GM19463 (cell line): ENCODE data around the gene CFAP99.

Experiments used
- ATAC-seq: cut with Tn5 transposase; IDR thresholded peaks from one replicate; pipeline ENCODE4 v1.9.1; 2021; ENCODE audit warnings: mild to moderate bottlenecking, moderate library complexity; ENCODE audit not compliant: unreplicated experiment

Gene CFAP99

GRCh38 chr4:2445130-2445529 lies 26.4 kb downstream of the CFAP99 start:
- ATAC-seq = no peak

GRCh38 chr4:2445571-2445970 lies 26.8 kb downstream of the CFAP99 start:
- no peak for ATAC-seq

- ATAC-seq = no peak
These were observed 28.2 kb downstream of the CFAP99 start for GRCh38 chr4:2446656-2447564.

- no peak for ATAC-seq
These were observed 29.8 kb downstream of the CFAP99 start for GRCh38 chr4:2448589-2448988.

- no peak for ATAC-seq
These were observed 30.3 kb downstream of the CFAP99 start for GRCh38 chr4:2449051-2449450.

- no peak for ATAC-seq
These were observed 31.0 kb downstream of the CFAP99 start for GRCh38 chr4:2449511-2450392.

GRCh38 chr4:2450394-2451035 lies 31.8 kb downstream of the CFAP99 start:
- ATAC-seq = no peak

GRCh38 chr4:2451036-2451520 lies 32.3 kb downstream of the CFAP99 start:
- no peak for ATAC-seq

- no peak for ATAC-seq
These were observed 33.3 kb downstream of the CFAP99 start for GRCh38 chr4:2451821-2452785.

- ATAC-seq = no peak
These were observed 38.9 kb downstream of the CFAP99 start for GRCh38 chr4:2457481-2458295.

- no peak for ATAC-seq
These were observed 40.1 kb downstream of the CFAP99 start for GRCh38 chr4:2458546-2459491.

- no peak for ATAC-seq
These were observed 41.0 kb downstream of the CFAP99 start for GRCh38 chr4:2459589-2460349.

GRCh38 chr4:2461246-2461960 lies 42.6 kb downstream of the CFAP99 start:
- ATAC-seq = no peak

GRCh38 chr4:2462218-2462991 lies 43.6 kb downstream of the CFAP99 start:
- peak; percentile 89 for ATAC-seq

- no peak for ATAC-seq
These were observed 44.4 kb downstream of the CFAP99 start for GRCh38 chr4:2462992-2463762.
